Measurements from ENCODE around the gene DNM3.

DNM3 gene

GRCh38 chr1:172390683-172391551, 549.6 kb downstream of the DNM3 start:
- Histone ChIP-seq H3F3A (ENCODE audit: insufficient read depth) (peaks cover 26% of the 10 kb centered on the region; the same call in 1 of the 2 replicates), H3K9me3 (ENCODE audit: insufficient read depth, low read length) (no peaks in the 10 kb centered on the region), H3K36me3 (ENCODE audit: low read length) (no peaks in the 10 kb centered on the region), H3K79me2 (ENCODE audit: insufficient read depth, low read length) (no peaks in the 10 kb centered on the region), H3K4me3 (ENCODE audit: insufficient read depth, low read length, poor library complexity, severe bottlenecking) (peak overlapping the region; percentile 44), H2AFZ (ENCODE audit: low read depth, low read length, severe bottlenecking) (peak overlapping the region; percentile 52), H3K9ac (ENCODE audit: low read length) (peak overlapping the region; percentile 58), H3K9me2 (replicated peaks; ENCODE audit: insufficient read depth, low read length) (no peaks in the 10 kb centered on the region), H3K4me2 (ENCODE audit: low read depth, low read length, poor library complexity, severe bottlenecking) (peak overlapping the region; percentile 86), H3K27me3 (ENCODE audit: low read length) (no peaks in the 10 kb centered on the region), H4K20me1 (ENCODE audit: low read depth, low read length) (no peaks in the 10 kb centered on the region), H3K27ac (ENCODE audit: low read depth, low read length) (peak overlapping the region; percentile 93)
- TF ChIP-seq CTCF (IDR thresholded peaks at IDR 0.05; ENCODE audit: insufficient read depth, low read length, poor library complexity, severe bottlenecking) (no peak), EZH2phosphoT487 (conservative IDR thresholded peaks at IDR 0.05; ENCODE audit: low read length) (no peak)

DNA sequence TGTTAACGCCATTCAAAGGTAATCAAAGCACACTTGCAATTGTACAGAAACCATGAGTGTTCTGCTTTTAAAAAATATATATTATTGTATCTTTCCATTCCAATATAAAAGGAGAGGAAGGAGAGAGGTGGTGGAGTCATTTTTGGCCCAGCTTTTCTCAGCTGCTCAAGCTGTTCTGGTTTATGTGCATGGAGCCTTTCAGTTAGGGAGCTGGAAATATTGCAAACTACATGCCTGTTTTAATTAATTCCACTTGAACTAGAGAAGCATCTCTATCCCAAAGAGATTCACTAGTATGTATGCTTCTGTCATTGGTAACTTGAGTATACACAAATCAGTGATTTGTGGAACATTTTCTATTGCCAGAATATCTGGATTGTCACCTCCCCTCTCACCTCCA, 550.7 kb downstream of the DNM3 start:
- H3K4me2 ChIP-seq (ENCODE audit: low read depth, low read length, poor library complexity, severe bottlenecking), result peak overlapping the region; percentile 86

GRCh38 chr1:172393354-172393753, 552.1 kb downstream of the DNM3 start:
- Histone ChIP-seq H3F3A (ENCODE audit: insufficient read depth) (peaks cover 26% of the 10 kb centered on the region; the same call in 1 of the 2 replicates), H2AFZ (ENCODE audit: low read depth, low read length, severe bottlenecking) (peak overlapping the region; percentile 66), H3K4me2 (ENCODE audit: low read depth, low read length, poor library complexity, severe bottlenecking) (peak overlapping the region; percentile 86), H3K9me3 (ENCODE audit: insufficient read depth, low read length) (no peaks in the 10 kb centered on the region), H4K20me1 (ENCODE audit: low read depth, low read length) (no peaks in the 10 kb centered on the region), H3K9ac (ENCODE audit: low read length) (peak overlapping the region; percentile 45), H3K36me3 (ENCODE audit: low read length) (no peaks in the 10 kb centered on the region), H3K9me2 (replicated peaks; ENCODE audit: insufficient read depth, low read length) (no peaks in the 10 kb centered on the region), H3K4me3 (ENCODE audit: insufficient read depth, low read length, poor library complexity, severe bottlenecking) (peak overlapping the region; percentile 20), H3K27me3 (ENCODE audit: low read length) (no peaks in the 10 kb centered on the region), H3K79me2 (ENCODE audit: insufficient read depth, low read length) (no peaks in the 10 kb centered on the region), H3K27ac (ENCODE audit: low read depth, low read length) (peak overlapping the region; percentile 93)
- no peak for TF ChIP-seq EZH2phosphoT487 (conservative IDR thresholded peaks at IDR 0.05; ENCODE audit: low read length)
- no peak for TF ChIP-seq CTCF (IDR thresholded peaks at IDR 0.05; ENCODE audit: insufficient read depth, low read length, poor library complexity, severe bottlenecking)

More for the DNA sequence above, 550.7 kb downstream of the DNM3 start:
- Histone ChIP-seq H3K9ac (ENCODE audit: low read length) (peak overlapping the region; percentile 58), H3K27me3 (ENCODE audit: low read length) (no peaks in the 10 kb centered on the region), H3K27ac (ENCODE audit: low read depth, low read length) (peak overlapping the region; percentile 93), H3K9me3 (ENCODE audit: insufficient read depth, low read length) (no peaks in the 10 kb centered on the region), H3K79me2 (ENCODE audit: insufficient read depth, low read length) (no peaks in the 10 kb centered on the region), H3K9me2 (replicated peaks; ENCODE audit: insufficient read depth, low read length) (no peaks in the 10 kb centered on the region), H3K4me3 (ENCODE audit: insufficient read depth, low read length, poor library complexity, severe bottlenecking) (peak overlapping the region; percentile 44), H3K36me3 (ENCODE audit: low read length) (no peaks in the 10 kb centered on the region), H3F3A (ENCODE audit: insufficient read depth) (peaks cover 26% of the 10 kb centered on the region; the same call in 1 of the 2 replicates), H4K20me1 (ENCODE audit: low read depth, low read length) (no peaks in the 10 kb centered on the region), H2AFZ (ENCODE audit: low read depth, low read length, severe bottlenecking) (peak overlapping the region; percentile 52)
- TF ChIP-seq EZH2phosphoT487 (conservative IDR thresholded peaks at IDR 0.05; ENCODE audit: low read length), result no peak
- no peak for TF ChIP-seq CTCF (IDR thresholded peaks at IDR 0.05; ENCODE audit: insufficient read depth, low read length, poor library complexity, severe bottlenecking)
